Cardiac muscle cell (in vitro differentiated cells and primary cell): ENCODE results near the gene PHLDA2. TPM values are rescaled to one million over a fixed set of nuclear protein-coding genes. Genes with fewer than 3 reads are reported as not detected.
A peak's percentile ranks its signal among the peaks of the same experiment; 100 is the strongest.

ENCODE experiments used
- DNase-seq, 2 donors: peaks; one replicate each; pipeline versions ENCODE4 v3.0.0 to v3.0.0-alpha.2; 2010 to 2017; ENCODE audit warnings: low read depth in 1 of 2, low spot score in 1 of 2
- H3K27ac ChIP-seq: fragments of 200-600 bp; sonication (generic); 2 replicates; pipeline ENCODE4 v1.5.1; 2016
- H3K27me3 ChIP-seq: fragments of 200-600 bp; sonication (generic); 2 replicates; pipeline ENCODE4 v1.6.0; 2016; ENCODE audit warnings: control low read depth
- H3K36me3 ChIP-seq: fragments of 200-600 bp; sonication (generic); 2 replicates; pipeline ENCODE4 v1.5.1; 2016; ENCODE audit warnings: control low read depth
- H3K4me1 ChIP-seq: fragments of 200-600 bp; sonication (generic); 2 replicates; pipeline ENCODE4 v1.8.1; 2017; ENCODE audit warnings: low read depth, mild to moderate bottlenecking, mixed run types
- H3K4me3 ChIP-seq: fragments of 200-600 bp; sonication (generic); 2 replicates; pipeline ENCODE4 v1.5.1; 2016; ENCODE audit warnings: mild to moderate bottlenecking
- H3K9me3 ChIP-seq: fragments of 200-600 bp; sonication (generic); 2 replicates; pipeline ENCODE4 v1.5.1; 2017; ENCODE audit warnings: low read depth, mild to moderate bottlenecking, control low read depth
- polyA plus RNA-seq: library from polyadenylated mRNA; unstranded; fragments of >200 nt; fragmentation: Nextera tagmentation; extraction: Ambion mirVana; gene quantifications from 2 replicates; pipeline ENCODE4 v1.2.1, GENCODE V29; 2016
- total RNA-seq: library from RNA; depleted of rRNA; stranded (reverse); fragments of >200 nt; gene quantifications from 2 replicates; pipeline ENCODE4 v1.2.3, GENCODE V29; 2016
- TF ChIP-seq, protein P1 (sequence below): IDR thresholded peaks from 2 replicates; pipeline ENCODE4 v1.5.1; 2012; ENCODE audit warnings: low read depth, mild to moderate bottlenecking, low read length

PHLDA2 gene
- total and polyA plus RNA-seq, 2 experiments from 2014 or later, result 0.73 to 1.1 TPM

DNA sequence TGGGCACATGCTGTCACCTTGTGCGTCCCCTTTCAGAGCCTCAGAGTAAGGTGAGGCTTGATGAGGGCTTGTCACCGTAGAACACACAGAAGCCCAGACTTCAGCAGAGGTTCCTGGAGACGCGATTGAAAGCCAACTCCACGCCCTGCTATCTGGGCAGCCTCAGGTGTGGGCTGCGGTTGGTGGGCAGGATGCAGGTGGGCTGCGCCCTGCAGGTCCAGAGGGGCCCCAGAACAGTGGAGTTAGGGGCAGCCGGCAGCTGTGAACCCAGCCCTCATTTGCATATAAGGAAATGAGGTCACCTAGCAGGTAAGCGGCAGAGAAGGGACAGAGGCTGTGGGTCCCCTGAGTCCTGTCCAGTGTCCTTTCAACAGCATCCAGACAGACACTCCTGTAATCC, 15.4 kb downstream of the PHLDA2 start:
- H3K27ac ChIP-seq, result peak overlapping the region; percentile 84
- no peak overlapping the region for H3K4me3 ChIP-seq
- peaks cover 21% of the 10 kb centered on the region for H3K27me3 ChIP-seq
- no peaks in the 10 kb centered on the region for H3K9me3 ChIP-seq
- no peak for DNase-seq
- TF ChIP-seq, protein P1, sequence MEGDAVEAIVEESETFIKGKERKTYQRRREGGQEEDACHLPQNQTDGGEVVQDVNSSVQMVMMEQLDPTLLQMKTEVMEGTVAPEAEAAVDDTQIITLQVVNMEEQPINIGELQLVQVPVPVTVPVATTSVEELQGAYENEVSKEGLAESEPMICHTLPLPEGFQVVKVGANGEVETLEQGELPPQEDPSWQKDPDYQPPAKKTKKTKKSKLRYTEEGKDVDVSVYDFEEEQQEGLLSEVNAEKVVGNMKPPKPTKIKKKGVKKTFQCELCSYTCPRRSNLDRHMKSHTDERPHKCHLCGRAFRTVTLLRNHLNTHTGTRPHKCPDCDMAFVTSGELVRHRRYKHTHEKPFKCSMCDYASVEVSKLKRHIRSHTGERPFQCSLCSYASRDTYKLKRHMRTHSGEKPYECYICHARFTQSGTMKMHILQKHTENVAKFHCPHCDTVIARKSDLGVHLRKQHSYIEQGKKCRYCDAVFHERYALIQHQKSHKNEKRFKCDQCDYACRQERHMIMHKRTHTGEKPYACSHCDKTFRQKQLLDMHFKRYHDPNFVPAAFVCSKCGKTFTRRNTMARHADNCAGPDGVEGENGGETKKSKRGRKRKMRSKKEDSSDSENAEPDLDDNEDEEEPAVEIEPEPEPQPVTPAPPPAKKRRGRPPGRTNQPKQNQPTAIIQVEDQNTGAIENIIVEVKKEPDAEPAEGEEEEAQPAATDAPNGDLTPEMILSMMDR, result no peak
- H3K4me1 ChIP-seq, result peaks cover 18% of the 10 kb centered on the region
- no peaks in the 10 kb centered on the region for H3K36me3 ChIP-seq

DNA sequence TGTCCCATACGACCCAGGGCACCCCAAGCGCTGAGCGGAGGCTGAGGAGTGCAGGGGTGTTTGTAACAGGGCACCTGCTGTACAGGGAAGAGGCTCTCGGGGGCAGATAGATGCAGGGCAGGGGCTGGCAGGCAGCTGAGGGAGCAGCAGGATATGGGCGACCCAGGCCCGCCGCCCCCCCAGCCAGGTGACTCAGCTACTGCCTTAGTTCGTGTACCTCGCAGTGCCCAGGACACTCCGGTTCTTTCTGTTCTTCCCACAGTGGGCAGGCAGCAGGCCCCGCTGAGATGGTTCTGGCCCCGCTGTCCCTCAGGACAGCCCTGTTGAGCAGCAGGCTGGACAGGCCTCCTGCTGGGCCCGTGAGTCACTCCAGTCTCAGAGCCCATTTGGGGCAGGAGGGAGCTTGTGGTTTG, 16.2 kb downstream of the PHLDA2 start:
- peaks cover 18% of the 10 kb centered on the region for H3K4me1 ChIP-seq
- DNase-seq, result peak in 1 of 2 donors; percentile 26
- no peak overlapping the region for H3K4me3 ChIP-seq
- no peaks in the 10 kb centered on the region for H3K36me3 ChIP-seq
- TF ChIP-seq, protein P1, result no peak
- no peaks in the 10 kb centered on the region for H3K9me3 ChIP-seq
- H3K27ac ChIP-seq, result no peak overlapping the region
- H3K27me3 ChIP-seq, result peaks cover 28% of the 10 kb centered on the region

DNA sequence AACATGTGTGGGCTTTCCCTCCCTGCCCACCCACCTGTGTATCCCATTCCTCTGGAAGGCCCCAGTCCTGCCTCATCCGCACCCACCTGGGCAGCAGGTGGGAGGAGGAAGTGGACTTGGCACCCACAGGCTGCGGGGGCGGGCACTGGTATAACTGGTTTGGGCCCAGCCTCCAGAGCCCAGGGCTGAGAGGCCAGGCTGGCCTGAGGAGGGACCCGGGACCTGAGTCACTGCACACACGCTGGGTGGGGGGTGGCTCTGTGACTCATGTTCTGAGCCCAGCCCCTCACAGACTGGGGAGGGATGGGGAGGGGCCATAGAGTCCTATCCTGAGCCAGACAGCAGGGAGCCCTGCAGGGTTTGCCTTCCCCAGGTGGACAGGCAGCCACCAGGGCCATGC, 16.7 kb downstream of the PHLDA2 start:
- Histone ChIP-seq H3K36me3 (no peaks in the 10 kb centered on the region), H3K27ac (no peak overlapping the region), H3K27me3 (peaks cover 33% of the 10 kb centered on the region), H3K4me3 (no peak overlapping the region), H3K4me1 (peaks cover 18% of the 10 kb centered on the region), H3K9me3 (no peaks in the 10 kb centered on the region)
- TF ChIP-seq, protein P1, result no peak
- DNase-seq, result peak in 1 of 2 donors; percentile 63

DNA sequence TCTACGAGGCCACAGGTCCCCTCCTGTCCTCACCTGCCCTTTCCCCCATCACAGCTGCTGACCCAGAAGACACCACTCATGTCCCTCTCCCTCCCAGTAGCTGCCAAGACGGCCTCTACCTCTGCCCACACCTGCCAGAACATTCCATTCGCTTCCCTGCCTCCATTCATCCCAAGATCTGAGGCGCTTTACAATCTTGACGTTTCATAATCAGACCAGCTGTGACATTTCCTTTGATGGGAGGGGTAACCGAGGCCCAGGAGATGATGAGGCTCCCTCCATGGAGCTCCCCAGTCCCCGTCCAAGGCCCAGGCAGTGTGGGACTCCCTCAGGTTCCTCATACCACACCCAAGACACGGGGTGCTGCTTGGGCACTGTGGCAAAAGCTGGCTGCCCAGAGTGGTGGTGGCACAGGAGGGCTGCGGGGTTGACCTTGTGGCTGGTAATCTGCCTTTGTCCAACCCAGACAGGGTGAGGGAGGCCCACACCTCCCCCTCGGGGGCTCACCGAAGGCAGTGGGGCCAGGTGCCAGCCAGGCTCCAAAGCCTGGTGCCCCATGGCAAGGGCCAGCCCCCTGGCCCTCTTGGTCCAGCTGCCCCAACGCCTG, 17.3 kb downstream of the PHLDA2 start:
- peaks cover 34% of the 10 kb centered on the region for H3K27me3 ChIP-seq
- TF ChIP-seq, protein P1, result no peak
- no peak for DNase-seq
- H3K4me3 ChIP-seq, result no peak overlapping the region
- H3K36me3 ChIP-seq, result no peaks in the 10 kb centered on the region
- no peaks in the 10 kb centered on the region for H3K9me3 ChIP-seq
- peaks cover 18% of the 10 kb centered on the region for H3K4me1 ChIP-seq
- no peak overlapping the region for H3K27ac ChIP-seq

DNA sequence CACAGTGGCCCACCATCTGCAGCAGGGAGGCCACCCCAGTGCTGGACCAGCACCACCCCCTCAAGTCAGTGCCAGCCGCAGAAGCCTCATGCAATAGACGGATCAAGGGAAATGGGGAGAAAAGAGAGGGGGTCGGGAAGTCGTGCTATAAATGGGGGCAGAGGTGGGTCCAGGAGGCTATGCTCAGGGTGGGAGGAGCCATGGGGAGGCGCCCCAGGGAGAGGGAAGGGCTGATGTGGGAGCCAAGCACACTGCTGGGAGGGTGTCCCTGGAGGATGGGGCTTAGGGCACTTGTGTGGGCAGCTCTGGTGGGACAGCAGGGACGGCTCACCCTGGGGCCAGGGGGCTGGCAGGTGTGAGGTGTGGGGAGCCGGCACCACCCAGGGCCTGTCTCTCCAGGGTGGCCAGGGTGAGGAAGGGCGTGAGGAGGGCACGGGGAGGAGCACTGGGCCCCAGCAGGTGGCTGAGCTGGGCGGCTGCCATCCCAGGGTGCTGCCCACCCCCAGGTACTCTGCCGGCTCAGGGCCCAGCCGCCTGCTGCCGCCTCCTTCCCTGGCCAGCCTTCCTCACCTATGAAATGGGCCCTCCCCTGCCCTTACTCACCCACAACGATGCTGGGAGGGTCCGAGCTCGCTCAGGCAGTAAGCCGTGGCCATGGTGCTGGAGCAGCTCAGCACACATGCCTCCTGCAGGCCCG, 18.0 kb downstream of the PHLDA2 start:
- Histone ChIP-seq H3K27me3 (peaks cover 34% of the 10 kb centered on the region), H3K4me3 (no peak overlapping the region), H3K36me3 (no peaks in the 10 kb centered on the region), H3K9me3 (no peaks in the 10 kb centered on the region), H3K4me1 (peaks cover 18% of the 10 kb centered on the region), H3K27ac (no peak overlapping the region)
- TF ChIP-seq, protein P1, result no peak
- DNase-seq, result no peak
